ENCODE data around the gene MRPS18B. TPM values are rescaled to one million over a fixed set of nuclear protein-coding genes. Genes with fewer than 3 reads are reported as not detected.

The MRPS18B gene
- total and polyA plus RNA-seq, 2 of the 13 experiments (the other 11 are each of a cell fraction or from before 2014, with no cell fraction given), result 125 to 131 TPM

- TF ChIP-seq, protein P1, sequence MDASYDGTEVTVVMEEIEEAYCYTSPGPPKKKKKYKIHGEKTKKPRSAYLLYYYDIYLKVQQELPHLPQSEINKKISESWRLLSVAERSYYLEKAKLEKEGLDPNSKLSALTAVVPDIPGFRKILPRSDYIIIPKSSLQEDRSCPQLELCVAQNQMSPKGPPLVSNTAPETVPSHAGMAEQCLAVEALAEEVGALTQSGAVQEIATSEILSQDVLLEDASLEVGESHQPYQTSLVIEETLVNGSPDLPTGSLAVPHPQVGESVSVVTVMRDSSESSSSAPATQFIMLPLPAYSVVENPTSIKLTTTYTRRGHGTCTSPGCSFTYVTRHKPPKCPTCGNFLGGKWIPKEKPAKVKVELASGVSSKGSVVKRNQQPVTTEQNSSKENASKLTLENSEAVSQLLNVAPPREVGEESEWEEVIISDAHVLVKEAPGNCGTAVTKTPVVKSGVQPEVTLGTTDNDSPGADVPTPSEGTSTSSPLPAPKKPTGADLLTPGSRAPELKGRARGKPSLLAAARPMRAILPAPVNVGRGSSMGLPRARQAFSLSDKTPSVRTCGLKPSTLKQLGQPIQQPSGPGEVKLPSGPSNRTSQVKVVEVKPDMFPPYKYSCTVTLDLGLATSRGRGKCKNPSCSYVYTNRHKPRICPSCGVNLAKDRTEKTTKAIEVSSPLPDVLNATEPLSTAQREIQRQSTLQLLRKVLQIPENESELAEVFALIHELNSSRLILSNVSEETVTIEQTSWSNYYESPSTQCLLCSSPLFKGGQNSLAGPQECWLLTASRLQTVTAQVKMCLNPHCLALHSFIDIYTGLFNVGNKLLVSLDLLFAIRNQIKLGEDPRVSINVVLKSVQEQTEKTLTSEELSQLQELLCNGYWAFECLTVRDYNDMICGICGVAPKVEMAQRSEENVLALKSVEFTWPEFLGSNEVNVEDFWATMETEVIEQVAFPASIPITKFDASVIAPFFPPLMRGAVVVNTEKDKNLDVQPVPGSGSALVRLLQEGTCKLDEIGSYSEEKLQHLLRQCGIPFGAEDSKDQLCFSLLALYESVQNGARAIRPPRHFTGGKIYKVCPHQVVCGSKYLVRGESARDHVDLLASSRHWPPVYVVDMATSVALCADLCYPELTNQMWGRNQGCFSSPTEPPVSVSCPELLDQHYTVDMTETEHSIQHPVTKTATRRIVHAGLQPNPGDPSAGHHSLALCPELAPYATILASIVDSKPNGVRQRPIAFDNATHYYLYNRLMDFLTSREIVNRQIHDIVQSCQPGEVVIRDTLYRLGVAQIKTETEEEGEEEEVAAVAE (CRISPR knock-in tag; IDR thresholded peaks at IDR 0.05; ENCODE audit: borderline replicate concordance), result no peak; the same call in none of the 2 replicates
- TF ChIP-seq JARID2 (CRISPR knock-in tag; IDR thresholded peaks at IDR 0.05; ENCODE audit: insufficient replicate concordance) (no peak), ZNF501 (CRISPR knock-in tag; IDR thresholded peaks at IDR 0.05) (peak; percentile 98), DNMT1 (CRISPR knock-in tag; IDR thresholded peaks at IDR 0.05) (peak; percentile 90), ZNF18 (CRISPR knock-in tag; IDR thresholded peaks at IDR 0.05; ENCODE audit: insufficient replicate concordance) (peak; percentile 87), ZNF546 (CRISPR knock-in tag; conservative IDR thresholded peaks at IDR 0.05) (peak; percentile 94; the same call in 1 of the 2 replicates), RELA (CRISPR knock-in tag; IDR thresholded peaks at IDR 0.05) (peak; percentile 94), SP1 (IDR thresholded peaks at IDR 0.05) (no peak), SP1 (CRISPR knock-in tag; IDR thresholded peaks at IDR 0.05) (peak; percentile 99), HMG20A (CRISPR knock-in tag; IDR thresholded peaks at IDR 0.05; ENCODE audit: borderline replicate concordance) (no peak), ZNF17 (CRISPR knock-in tag; IDR thresholded peaks at IDR 0.05) (peak; percentile 43; the same call in 1 of the 2 replicates), ZNF207 (IDR thresholded peaks at IDR 0.05; ENCODE audit: borderline replicate concordance) (no peak), GZF1 (CRISPR knock-in tag; IDR thresholded peaks at IDR 0.05) (peak; percentile 79), EP300 (IDR thresholded peaks at IDR 0.05; ENCODE audit: low read depth in 2 of 2, low read length in 2 of 2) (peak in 1 of 2 experiments; percentile 26; a peak in 1 of 4 replicates), EP300 (CRISPR knock-in tag; IDR thresholded peaks at IDR 0.05; ENCODE audit: borderline replicate concordance) (peak; percentile 66), FOSL2 (CRISPR knock-in tag; IDR thresholded peaks at IDR 0.05) (peak; percentile 57), AGO2 (optimal IDR thresholded peaks at IDR 0.05; ENCODE audit: low read depth, low read length) (no peak), KDM4B (CRISPR knock-in tag; IDR thresholded peaks at IDR 0.05) (0 out of 2 replicates have a peak, but pooled peaks have one; percentile 52), ZNF724P (CRISPR knock-in tag; IDR thresholded peaks at IDR 0.05; ENCODE audit: borderline replicate concordance) (peak; percentile 97), ZFY (CRISPR knock-in tag; IDR thresholded peaks at IDR 0.05) (peak; percentile 98), ZNF263 (CRISPR knock-in tag; IDR thresholded peaks at IDR 0.05) (peak; percentile 86), ZNF850 (CRISPR knock-in tag; conservative IDR thresholded peaks at IDR 0.05) (0 out of 2 replicates have a peak, but pooled peaks have one; percentile 60), HNRNPLL (IDR thresholded peaks at IDR 0.05; ENCODE audit: low read depth, low read length, poor library complexity, severe bottlenecking) (peak; percentile 100), HNRNPH1 (optimal IDR thresholded peaks at IDR 0.05; ENCODE audit: low read depth, low read length) (no peak)
- TF ChIP-seq, protein P2, sequence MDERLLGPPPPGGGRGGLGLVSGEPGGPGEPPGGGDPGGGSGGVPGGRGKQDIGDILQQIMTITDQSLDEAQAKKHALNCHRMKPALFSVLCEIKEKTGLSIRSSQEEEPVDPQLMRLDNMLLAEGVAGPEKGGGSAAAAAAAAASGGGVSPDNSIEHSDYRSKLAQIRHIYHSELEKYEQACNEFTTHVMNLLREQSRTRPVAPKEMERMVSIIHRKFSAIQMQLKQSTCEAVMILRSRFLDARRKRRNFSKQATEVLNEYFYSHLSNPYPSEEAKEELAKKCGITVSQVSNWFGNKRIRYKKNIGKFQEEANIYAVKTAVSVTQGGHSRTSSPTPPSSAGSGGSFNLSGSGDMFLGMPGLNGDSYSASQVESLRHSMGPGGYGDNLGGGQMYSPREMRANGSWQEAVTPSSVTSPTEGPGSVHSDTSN (CRISPR knock-in tag; IDR thresholded peaks at IDR 0.05), result no peak
Observed at GRCh38 chr6:30571075-30571761, 46.4 kb upstream of the MRPS18B start, which contains the start of gene ABCF1 (continued).

All from HepG2 (cell line).